Right lobe of liver (tissue), 6 donors: Measurements from ENCODE around the gene TENM3. TPM values are rescaled to one million over a fixed set of nuclear protein-coding genes. Genes with fewer than 3 reads are reported as not detected.

Source experiments
- ATAC-seq, 4 donors: fragments of 200-7000 bp; cut with Tn5 transposase; one replicate each; pipeline ENCODE4 v1.9.1; 2020; ENCODE audit warnings: mild to moderate bottlenecking in 4 of 4, moderate library complexity in 4 of 4
- DNase-seq, 3 donors: peaks; one replicate each; pipeline ENCODE4 v3.0.0-alpha.2; 2020
- H3K27ac ChIP-seq, 3 donors: fragments of 200-600 bp; one replicate each; pipeline ENCODE4 v1.8.0; 2022
- H3K27me3 ChIP-seq, 2 donors: fragments of 200-600 bp; one replicate each; pipeline ENCODE4 v1.8.0; 2022
- H3K36me3 ChIP-seq, 4 donors: fragments of 200-600 bp; sonication (generic) in 1 of 4; one replicate each; pipeline versions ENCODE4 v1.5.1 to v1.8.0; 2017 to 2022; ENCODE audit warnings: control low read depth in 1 of 4
- H3K4me1 ChIP-seq, 4 donors: fragments of 200-600 bp; sonication (generic) in 1 of 4; one replicate each; pipeline versions ENCODE4 v1.5.1 to v1.8.0; 2017 to 2022; ENCODE audit warnings: control low read depth in 1 of 4
- H3K4me3 ChIP-seq, 3 donors: fragments of 200-600 bp; one replicate each; pipeline ENCODE4 v1.8.0; 2022
- H3K9me3 ChIP-seq, 4 donors: fragments of 200-600 bp; sonication (generic) in 1 of 4; one replicate each; pipeline versions ENCODE4 v1.5.1 to v1.8.0; 2017 to 2022; ENCODE audit warnings: control low read depth in 1 of 4
- POLR2A ChIP-seq: fragments of 450-650 bp; IDR thresholded peaks from one replicate; pipeline ENCODE4 v1.6.1; 2017; ENCODE audit warnings: antibody characterized with exemption, mild to moderate bottlenecking
- WGBS: methylation state at CpG from one replicate; pipeline ENCODE4 v1.1.6; 2018; ENCODE audit warnings: low coverage, low lambda C conversion rate; ENCODE audit not compliant: insufficient coverage; ENCODE audit errors: missing lambda C conversion rate; 5-methylcytosine and 5-hydroxymethylcytosine counted together
- intact Hi-C, 2 donors: fragments of 100-400 bp; cut with DNase I; formaldehyde crosslinking; loops; one replicate each; pipeline versions ENCODE4 v1.11.2 to v1.14.1; 2022
- total RNA-seq, 6 experiments: library from RNA; depleted of rRNA in 2 of 6; stranded (reverse); fragments of >200 nt in 2 of 6; fragmentation: NEBNext Ultra II Directional in 3 of 6; extraction: Animal tissue kit (Norgen Biotek cat#: 25700) in 3 of 6; gene quantifications; one replicate each; pipeline versions ENCODE4 v1.1.0 to v1.2.4, GENCODE V29; 2016 to 2023
- TF ChIP-seq, protein P1 (sequence below), 4 donors: fragments of 200-600 bp in 3 of 4; fragments of 450-650 bp in 1 of 4; IDR thresholded peaks; one replicate each; pipeline versions ENCODE4 v1.5.1 to v1.8.0; 2016 to 2022; ENCODE audit warnings: antibody characterized with exemption in 4 of 4, mild to moderate bottlenecking in 2 of 4
- donor health status: DM: no; HTN: yes; CAD: no.
- donor health status: DM: no; HTN: no; CAD: no.
- donor health status: DM: no; HTN: no; CAD: no.
- donor health status: DM: no; HTN: yes; CAD: no.
- donor health status: DM: no; HTN: yes; CAD: no.

Gene TENM3
- total RNA-seq, 6 experiments from 2014 or later, result 0.06 to 3.0 (median 1.1) TPM

GRCh38 chr4:182429896-182430295, 186.7 kb downstream of the TENM3 start:
- H3K36me3 ChIP-seq, result no peaks in the 10 kb centered on the region
- ATAC-seq (no peak), DNase-seq (no peak)
- H3K27ac ChIP-seq, result no peak overlapping the region
- TF ChIP-seq POLR2A, result no peak
- TF ChIP-seq, protein P1, sequence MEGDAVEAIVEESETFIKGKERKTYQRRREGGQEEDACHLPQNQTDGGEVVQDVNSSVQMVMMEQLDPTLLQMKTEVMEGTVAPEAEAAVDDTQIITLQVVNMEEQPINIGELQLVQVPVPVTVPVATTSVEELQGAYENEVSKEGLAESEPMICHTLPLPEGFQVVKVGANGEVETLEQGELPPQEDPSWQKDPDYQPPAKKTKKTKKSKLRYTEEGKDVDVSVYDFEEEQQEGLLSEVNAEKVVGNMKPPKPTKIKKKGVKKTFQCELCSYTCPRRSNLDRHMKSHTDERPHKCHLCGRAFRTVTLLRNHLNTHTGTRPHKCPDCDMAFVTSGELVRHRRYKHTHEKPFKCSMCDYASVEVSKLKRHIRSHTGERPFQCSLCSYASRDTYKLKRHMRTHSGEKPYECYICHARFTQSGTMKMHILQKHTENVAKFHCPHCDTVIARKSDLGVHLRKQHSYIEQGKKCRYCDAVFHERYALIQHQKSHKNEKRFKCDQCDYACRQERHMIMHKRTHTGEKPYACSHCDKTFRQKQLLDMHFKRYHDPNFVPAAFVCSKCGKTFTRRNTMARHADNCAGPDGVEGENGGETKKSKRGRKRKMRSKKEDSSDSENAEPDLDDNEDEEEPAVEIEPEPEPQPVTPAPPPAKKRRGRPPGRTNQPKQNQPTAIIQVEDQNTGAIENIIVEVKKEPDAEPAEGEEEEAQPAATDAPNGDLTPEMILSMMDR (IDR thresholded peaks at IDR 0.05), result no peak
- H3K4me3 ChIP-seq, result no peak overlapping the region
- intact Hi-C loops, result no loop called here
- no peaks in the 10 kb centered on the region for H3K9me3 ChIP-seq
- H3K4me1 ChIP-seq, result no peaks in the 10 kb centered on the region
- no peaks in the 10 kb centered on the region for H3K27me3 ChIP-seq
- WGBS, result 75% methylated on average over 8 of the region's 8 CpGs

DNA sequence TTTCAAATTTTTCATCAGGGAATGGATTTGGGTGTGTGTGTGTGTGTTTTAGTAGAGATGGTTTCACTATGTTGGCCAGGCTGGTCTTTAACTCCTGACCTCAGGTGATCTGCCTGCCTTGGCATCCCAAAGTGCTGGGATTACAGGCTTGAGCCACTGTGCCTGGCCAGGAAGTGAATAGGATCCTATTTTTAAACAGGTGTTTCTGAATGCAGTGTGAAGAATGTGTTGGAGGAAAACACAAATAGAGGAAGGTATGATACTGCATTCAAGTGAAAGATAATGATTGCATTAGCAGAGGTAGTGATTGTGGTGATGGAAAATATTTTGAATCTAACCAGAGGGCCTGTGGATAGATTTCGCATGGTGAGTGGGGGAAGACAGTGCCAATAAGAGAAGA, 189.6 kb downstream of the TENM3 start:
- no peaks in the 10 kb centered on the region for H3K4me1 ChIP-seq
- 57% methylated on average over 1 of the region's 1 CpG for WGBS
- no peak for DNase-seq
- no peak overlapping the region for H3K4me3 ChIP-seq
- no peak overlapping the region for H3K27ac ChIP-seq
- TF ChIP-seq, protein P1 (IDR thresholded peaks at IDR 0.05), result no peak
- no peak for TF ChIP-seq POLR2A
- no peaks in the 10 kb centered on the region for H3K36me3 ChIP-seq
- no peaks in the 10 kb centered on the region for H3K9me3 ChIP-seq
- intact Hi-C loops, result no loop called here
- no peak for ATAC-seq
- H3K27me3 ChIP-seq, result no peaks in the 10 kb centered on the region

DNA sequence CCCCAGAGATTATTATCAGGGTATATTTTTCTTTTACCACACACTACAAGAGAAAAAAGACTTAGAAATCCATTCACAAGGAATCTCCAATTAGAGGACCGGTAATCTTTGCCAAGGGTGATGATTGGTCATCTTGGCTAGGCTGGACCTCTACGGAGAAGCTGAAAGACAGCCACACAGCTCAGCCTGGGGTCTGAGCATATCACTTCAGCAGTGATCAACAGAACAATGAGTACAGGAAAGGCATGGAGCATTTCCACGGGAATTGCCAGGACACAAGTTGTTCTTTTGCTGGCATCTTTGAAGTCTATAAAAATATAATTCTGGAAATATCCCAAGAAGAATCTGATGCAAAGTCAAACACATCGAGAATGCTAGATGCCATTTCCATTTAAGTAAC, 191.5 kb downstream of the TENM3 start:
- no peaks in the 10 kb centered on the region for H3K9me3 ChIP-seq
- DNase-seq, result no peak
- no peak for ATAC-seq
- TF ChIP-seq, protein P1 (IDR thresholded peaks at IDR 0.05), result no peak
- TF ChIP-seq POLR2A, result no peak
- no peak overlapping the region for H3K27ac ChIP-seq
- WGBS, result 78% methylated on average over 3 of the region's 4 CpGs
- no peaks in the 10 kb centered on the region for H3K27me3 ChIP-seq
- intact Hi-C loops, result no loop called here
- H3K4me1 ChIP-seq, result no peaks in the 10 kb centered on the region
- H3K4me3 ChIP-seq, result no peak overlapping the region
- H3K36me3 ChIP-seq, result no peaks in the 10 kb centered on the region

- H3K27me3 ChIP-seq, result no peaks in the 10 kb centered on the region
- H3K9me3 ChIP-seq, result no peaks in the 10 kb centered on the region
- intact Hi-C loops, result no loop called here
- no peaks in the 10 kb centered on the region for H3K36me3 ChIP-seq
- H3K27ac ChIP-seq, result no peak overlapping the region
- WGBS, result 63% methylated on average over 4 of the region's 4 CpGs
- H3K4me3 ChIP-seq, result no peak overlapping the region
- ATAC-seq (no peak), DNase-seq (no peak)
- H3K4me1 ChIP-seq, result no peaks in the 10 kb centered on the region
- TF ChIP-seq, protein P1 (IDR thresholded peaks at IDR 0.05), result no peak
- TF ChIP-seq POLR2A, result no peak
Observed at GRCh38 chr4:182435401-182435800, 192.2 kb downstream of the TENM3 start.

- ATAC-seq (no peak), DNase-seq (no peak)
- H3K4me1 ChIP-seq, result no peaks in the 10 kb centered on the region
- H3K4me3 ChIP-seq, result no peak overlapping the region
- no peaks in the 10 kb centered on the region for H3K36me3 ChIP-seq
- H3K27ac ChIP-seq, result no peak overlapping the region
- TF ChIP-seq, protein P1 (IDR thresholded peaks at IDR 0.05), result peak in 1 of 4 donors; percentile 11
- no peak for TF ChIP-seq POLR2A
- intact Hi-C loops, result no loop called here
- H3K9me3 ChIP-seq, result no peaks in the 10 kb centered on the region
- H3K27me3 ChIP-seq, result no peaks in the 10 kb centered on the region
Observed at GRCh38 chr4:182443070-182443469, 199.9 kb downstream of the TENM3 start.
